Keratinocyte (primary cell): Measurements from ENCODE around the gene AFF4. TPM values are rescaled to one million over a fixed set of nuclear protein-coding genes. Genes with fewer than 3 reads are reported as not detected.

Experiments used
- DNase-seq: peaks from one replicate; pipeline ENCODE4 v3.0.0-alpha.2; 2011; ENCODE audit warnings: low read depth, missing footprints, low spot score
- FAIRE-seq: peaks from 2 replicates; lab custom pipeline; 2011; peaks lifted over from hg19 to GRCh38; lab: Jason Lieb, UNC
- H2AFZ ChIP-seq: 2 replicates; pipeline ENCODE4 v1.6.0; 2012; ENCODE audit warnings: low read length, control low read depth, inconsistent platforms; ENCODE audit not compliant: control insufficient read depth
- H3K27ac ChIP-seq: 2 replicates; pipeline ENCODE4 v1.5.1; 2011; ENCODE audit warnings: low read length; ENCODE audit not compliant: control insufficient read depth, insufficient read depth
- H3K27me3 ChIP-seq: 3 replicates; pipeline ENCODE4 v1.6.0; 2011; ENCODE audit warnings: low read length; ENCODE audit not compliant: control insufficient read depth, insufficient read depth; ENCODE audit errors: extremely low read depth
- H3K36me3 ChIP-seq, 2 experiments: 2 replicates in 1 of 2; 3 replicates in 1 of 2; pipeline ENCODE4 v1.5.1; 2011; ENCODE audit warnings: low read length in 2 of 2, mild to moderate bottlenecking in 1 of 2; ENCODE audit not compliant: control insufficient read depth in 2 of 2, insufficient read depth in 2 of 2; ENCODE audit errors: extremely low read depth in 1 of 2
- H3K4me1 ChIP-seq: 3 replicates; pipeline ENCODE4 v1.5.1; 2011; ENCODE audit warnings: low read length; ENCODE audit not compliant: control insufficient read depth, insufficient read depth; ENCODE audit errors: extremely low read depth
- H3K4me2 ChIP-seq: 3 replicates; pipeline ENCODE4 v1.6.0; 2011; ENCODE audit warnings: low read depth, low read length; ENCODE audit not compliant: control insufficient read depth, insufficient read depth; ENCODE audit errors: extremely low read depth
- H3K4me3 ChIP-seq, 3 experiments: fragments of 200-600 bp in 1 of 3; sonication (generic) in 1 of 3; 2 replicates in 2 of 3; 3 replicates in 1 of 3; pipeline ENCODE4 v1.5.1; 2011 to 2016; ENCODE audit warnings: low read length in 3 of 3, mild to moderate bottlenecking in 3 of 3, control low read depth in 2 of 3, inconsistent platforms in 1 of 3, low read depth in 1 of 3, mixed read lengths in 1 of 3, mixed run types in 1 of 3, moderate library complexity in 1 of 3; ENCODE audit not compliant: control insufficient read depth in 2 of 3, insufficient read depth in 2 of 3; ENCODE audit errors: extremely low read depth in 1 of 3
- H3K79me2 ChIP-seq: 2 replicates; pipeline ENCODE4 v1.6.0; 2012; ENCODE audit warnings: low read length; ENCODE audit not compliant: control insufficient read depth, insufficient read depth
- H3K9ac ChIP-seq: 3 replicates; pipeline ENCODE4 v1.6.0; 2011; ENCODE audit warnings: low read length; ENCODE audit not compliant: control insufficient read depth, insufficient read depth; ENCODE audit errors: extremely low read depth
- H3K9me1 ChIP-seq: 3 replicates; pipeline ENCODE4 v1.6.0; 2011; ENCODE audit warnings: low read length; ENCODE audit not compliant: control insufficient read depth, insufficient read depth; ENCODE audit errors: extremely low read depth
- H3K9me3 ChIP-seq: 2 replicates; pipeline ENCODE4 v1.5.1; 2012; ENCODE audit warnings: low read depth, low read length; ENCODE audit not compliant: control insufficient read depth
- H4K20me1 ChIP-seq: 3 replicates; pipeline ENCODE4 v1.6.0; 2011; ENCODE audit warnings: low read length; ENCODE audit not compliant: control insufficient read depth, insufficient read depth; ENCODE audit errors: extremely low read depth
- CTCF ChIP-seq, 3 experiments: IDR thresholded peaks in 1 of 3; conservative IDR thresholded peaks in 1 of 3; optimal IDR thresholded peaks in 1 of 3; 2 replicates in 2 of 3; 3 replicates in 1 of 3; pipeline versions ENCODE3 to v1.5.1; 2011; ENCODE audit warnings: low read length in 3 of 3, mild to moderate bottlenecking in 3 of 3, moderate library complexity in 2 of 3, control low read depth in 1 of 3, inconsistent platforms in 1 of 3; ENCODE audit not compliant: insufficient read depth in 2 of 3; ENCODE audit errors: extremely low read depth in 1 of 3
- EZH2 ChIP-seq: IDR thresholded peaks from one replicate; pipeline ENCODE4 v1.6.1; 2012; ENCODE audit warnings: inconsistent platforms, mild to moderate bottlenecking, low read length, moderate library complexity
- dilution Hi-C: fragments of 300-500 bp; cut with MboI; formaldehyde crosslinking; loops from one replicate; pipeline ENCODE4 v1.7.0; 2020; ENCODE audit warnings: low sequenced_read_pairs; ENCODE audit not compliant: extremely low pct_ligation_motif_present
- polyA plus RNA-seq, 5 experiments: library from polyadenylated mRNA; depleted of rRNA in 3 of 5; stranded (reverse) in 3 of 5; stranded (forward) in 1 of 5; unstranded in 1 of 5; fragments of >200 nt; gene quantifications; 1 replicate in 1 of 5; 2 replicates in 3 of 5; 3 replicates in 1 of 5; pipeline versions ENCODE4 v1.2.1 to v1.2.3, GENCODE V29; 2011 to 2012; ENCODE audit warnings: missing spikeins in 2 of 5, low read depth in 1 of 5, low replicate concordance in 1 of 5

Gene AFF4
- polyA plus RNA-seq, 1 donor (not counting 4 experiments of a cell fraction or from before 2014, with no cell fraction given) = 51.3 TPM

DNA sequence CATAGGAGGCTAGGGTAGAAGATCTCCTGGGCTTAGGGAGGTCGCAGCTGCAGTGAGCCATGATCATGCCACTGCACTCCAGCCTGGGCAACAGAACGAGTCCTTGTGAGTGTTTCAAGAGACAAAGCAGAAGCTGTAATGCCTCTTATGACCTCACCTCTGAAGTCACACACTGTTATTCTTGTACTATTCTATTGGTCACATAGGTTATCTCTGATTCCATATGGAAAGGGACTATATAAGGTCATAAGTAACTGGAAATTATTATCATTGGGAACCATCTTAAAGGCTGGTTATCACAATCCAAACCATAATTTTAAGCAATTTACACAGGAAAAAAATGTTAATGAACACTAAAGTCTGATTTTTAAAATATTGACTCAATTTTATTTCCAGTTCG, 17.9 kb upstream of the AFF4 start:
- Histone ChIP-seq H3K9me1 (no peaks in the 10 kb centered on the region), H3K4me1 (peaks cover 5% of the 10 kb centered on the region), H3K4me3 (no peak overlapping the region), H4K20me1 (no peaks in the 10 kb centered on the region), H3K27ac (no peak overlapping the region), H3K36me3 (no peaks in the 10 kb centered on the region), H3K9ac (no peak overlapping the region), H3K27me3 (no peaks in the 10 kb centered on the region), H3K79me2 (no peaks in the 10 kb centered on the region), H3K9me3 (no peaks in the 10 kb centered on the region), H2AFZ (no peak overlapping the region), H3K4me2 (no peak overlapping the region)
- dilution Hi-C loops = no loop called here
- FAIRE-seq (no peak), DNase-seq (no peak)
- no peak for TF ChIP-seq CTCF (optimal IDR thresholded peaks at IDR 0.05 in 1 of 3, IDR thresholded peaks at IDR 0.05 in 1 of 3, conservative IDR thresholded peaks at IDR 0.05 in 1 of 3; ENCODE audit: extremely low read depth in 1 of 3, insufficient read depth in 2 of 3, low read length in 3 of 3)
- TF ChIP-seq EZH2 = no peak

- Histone ChIP-seq H2AFZ (no peak overlapping the region), H3K27ac (no peak overlapping the region)
Observed at GRCh38 chr5:132979976-132980375, 16.5 kb upstream of the AFF4 start.

More at GRCh38 chr5:132979976-132980375, 16.5 kb upstream of the AFF4 start:
- H4K20me1 ChIP-seq = no peaks in the 10 kb centered on the region
- H3K79me2 ChIP-seq = no peaks in the 10 kb centered on the region
- H3K9me1 ChIP-seq = no peaks in the 10 kb centered on the region
- no peaks in the 10 kb centered on the region for H3K27me3 ChIP-seq
- H3K36me3 ChIP-seq = no peaks in the 10 kb centered on the region
- no peak overlapping the region for H3K4me3 ChIP-seq
- H3K4me2 ChIP-seq = no peak overlapping the region
- TF ChIP-seq CTCF (optimal IDR thresholded peaks at IDR 0.05 in 1 of 3, IDR thresholded peaks at IDR 0.05 in 1 of 3, conservative IDR thresholded peaks at IDR 0.05 in 1 of 3; ENCODE audit: extremely low read depth in 1 of 3, insufficient read depth in 2 of 3, low read length in 3 of 3) = no peak
- no peak for TF ChIP-seq EZH2
- dilution Hi-C loops = no loop called here
- FAIRE-seq = no peak
- H3K4me1 ChIP-seq = peaks cover 5% of the 10 kb centered on the region
- H3K9me3 ChIP-seq = no peaks in the 10 kb centered on the region
- H3K9ac ChIP-seq = no peak overlapping the region
- no peak for DNase-seq
